Suppressor macrophage treated with lipopolysaccharide for 1 hour (primary cell): ENCODE data around the gene C12orf43.

Experiments
- DNase-seq, 3 donors: peaks; one replicate each; pipeline ENCODE4 v3.0.0-alpha.2; 2020 to 2022

The C12orf43 gene

DNA sequence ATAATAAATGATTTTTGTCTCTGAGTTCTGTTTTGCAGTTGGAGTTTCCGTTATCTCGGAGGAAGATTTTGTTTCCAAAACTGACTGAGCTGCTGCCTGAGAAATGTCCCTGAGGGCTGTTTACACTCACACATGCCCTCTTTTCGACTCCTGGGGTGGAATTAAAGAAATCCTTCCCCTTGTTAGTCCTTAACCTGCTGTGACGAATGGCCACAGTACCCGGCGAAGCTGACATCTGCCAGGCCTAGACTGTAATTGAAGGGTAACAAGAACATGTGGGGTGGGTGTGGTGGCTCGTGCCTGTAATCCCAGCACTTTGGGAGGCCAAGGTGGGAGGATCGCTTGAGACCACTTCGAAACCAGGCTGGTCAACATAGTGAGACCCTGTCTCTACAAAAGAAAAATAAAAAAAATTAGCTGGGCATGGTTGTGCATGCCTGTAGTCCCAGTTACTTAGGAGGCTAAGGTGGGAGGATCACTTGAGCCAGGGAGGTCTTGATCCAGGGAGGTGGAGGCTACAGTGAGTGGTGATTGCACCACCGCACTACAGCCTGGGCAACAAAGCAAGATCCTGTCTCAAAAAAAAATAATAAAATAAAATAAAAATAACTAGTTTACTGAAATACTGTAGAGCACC, 14.4 kb upstream of the C12orf43 start:
- DNase-seq = no peak

GRCh38 chr12:121026274-121027045, 10.2 kb upstream of the C12orf43 start:
- peak in 1 of 3 donors; percentile 33 for DNase-seq

DNA sequence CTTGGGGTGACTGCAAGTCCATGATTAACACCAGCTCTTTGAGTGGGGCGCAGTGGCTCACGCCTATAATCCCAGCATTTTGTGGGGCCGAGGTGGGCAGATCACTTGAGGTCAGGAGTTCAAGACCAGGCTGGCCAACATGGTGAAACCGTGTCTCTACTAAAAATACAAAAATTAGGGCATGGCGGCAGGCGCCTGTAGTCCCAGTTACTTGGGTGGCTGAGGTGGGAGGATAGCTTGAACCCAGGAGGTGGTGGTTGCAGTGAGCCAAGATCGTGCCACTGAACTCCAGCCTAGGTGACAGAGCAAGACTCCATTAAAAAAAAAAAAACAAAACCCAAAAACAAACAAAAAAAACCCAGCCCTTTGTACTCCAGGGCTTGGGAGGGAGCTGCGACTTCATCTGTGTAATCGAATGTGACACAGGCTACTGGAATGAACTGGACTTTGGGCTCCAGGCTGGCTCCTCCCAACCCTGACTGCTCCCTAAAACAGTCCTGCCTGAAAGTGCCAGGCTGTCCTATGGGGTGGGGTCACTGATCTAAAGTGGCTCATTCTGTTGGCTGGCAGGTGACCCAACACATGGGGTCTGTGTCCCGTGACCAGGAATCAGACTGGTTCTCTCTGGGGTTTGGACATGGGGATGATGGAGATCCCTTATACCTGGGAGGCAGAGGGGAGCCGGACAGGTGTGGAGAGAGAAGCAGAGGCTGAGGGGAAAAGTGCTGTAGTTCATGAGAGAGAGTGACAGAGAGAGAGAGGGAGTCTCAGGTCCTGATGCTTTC, 9.3 kb upstream of the C12orf43 start:
- DNase-seq = peak in 1 of 3 donors; percentile 14

DNA sequence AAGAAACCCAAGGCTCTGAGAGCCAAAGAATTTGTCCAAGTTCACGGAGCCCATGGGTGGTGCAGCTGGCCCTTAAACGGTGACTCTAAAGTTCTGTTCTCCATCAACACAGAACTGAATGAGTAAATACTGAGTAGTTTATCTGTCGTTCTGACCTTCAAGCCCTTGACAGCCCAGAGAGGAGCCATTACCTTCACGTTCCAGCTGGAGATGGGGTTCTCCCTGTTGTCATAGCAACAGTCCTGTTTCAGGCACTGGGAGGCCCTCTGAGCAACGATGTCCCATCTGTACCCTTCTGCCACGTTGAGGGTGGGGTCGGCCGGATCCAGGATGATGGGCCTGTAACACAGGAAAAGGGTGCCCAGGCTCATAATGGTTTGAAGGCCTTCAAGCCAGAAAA, 7.5 kb upstream of the C12orf43 start:
- DNase-seq = no peak

DNA sequence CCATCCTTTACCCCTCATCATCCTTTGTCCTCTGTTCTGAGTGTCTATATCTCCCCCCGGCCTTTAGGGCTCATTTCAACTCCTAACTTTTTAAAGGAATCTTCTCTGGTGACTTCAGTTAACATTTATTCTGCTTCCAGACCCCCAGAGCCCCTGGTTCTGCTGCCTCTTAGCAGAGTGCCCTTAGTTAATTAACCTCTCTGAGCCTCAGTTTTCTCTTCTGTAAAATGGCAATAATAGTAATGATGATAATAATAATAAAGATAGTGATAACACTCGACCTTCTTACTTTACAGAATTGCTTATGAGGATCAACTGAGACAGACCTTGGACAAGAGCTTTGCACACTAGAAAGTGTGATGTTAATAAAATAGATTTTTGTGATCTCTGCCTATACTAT, 6.4 kb upstream of the C12orf43 start:
- no peak for DNase-seq

DNA sequence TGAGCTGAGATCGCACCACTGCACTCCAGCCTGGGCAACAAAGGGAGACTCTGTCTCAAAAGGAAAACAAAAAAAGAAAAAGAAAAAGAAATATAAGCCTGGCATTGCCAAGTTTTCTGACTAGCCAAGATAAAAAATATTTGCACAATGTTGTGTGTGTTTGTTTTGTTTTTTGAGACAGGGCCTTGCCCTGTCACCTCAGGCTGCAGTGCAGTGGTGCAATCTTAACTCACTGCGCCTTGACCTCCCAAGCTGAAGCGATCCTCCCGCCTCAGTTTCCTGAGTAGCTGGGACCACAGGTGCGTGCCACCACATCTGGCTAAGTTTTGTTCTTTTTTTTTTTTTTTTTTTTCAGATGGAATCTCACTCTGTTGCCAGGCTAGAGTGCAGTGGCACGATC, 5.5 kb upstream of the C12orf43 start:
- DNase-seq = no peak

- peak; percentile 46 to 59 (median 50) for DNase-seq
Measured at GRCh38 chr12:121018860-121019617, 2.8 kb upstream of the C12orf43 start.

- peak; percentile 62 to 67 (median 66) for DNase-seq
Measured at GRCh38 chr12:121017966-121018491, 1.7 kb upstream of the C12orf43 start.

DNA sequence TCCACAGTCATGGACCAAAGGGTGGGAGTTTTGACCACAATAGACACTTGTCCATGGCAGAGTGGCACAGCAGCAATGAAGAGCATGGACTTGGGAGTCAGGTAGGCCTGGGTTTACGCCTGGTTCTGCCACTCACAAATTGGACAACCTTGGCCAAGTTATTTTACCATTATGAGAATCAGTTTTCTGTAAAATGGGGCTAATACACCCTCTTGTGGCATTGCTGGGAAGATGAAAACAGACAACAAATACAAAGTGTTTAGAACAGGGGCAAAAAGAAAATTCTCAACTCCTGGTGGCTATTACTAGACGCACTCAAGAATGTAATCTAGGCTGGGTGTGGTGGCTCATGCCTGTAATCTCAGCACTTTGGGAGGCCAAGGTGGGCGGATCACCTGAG, 2.6 kb downstream of the C12orf43 start:
- DNase-seq = no peak

- no peak for DNase-seq
Measured at GRCh38 chr12:121011820-121012219, 4.5 kb downstream of the C12orf43 start.

DNA sequence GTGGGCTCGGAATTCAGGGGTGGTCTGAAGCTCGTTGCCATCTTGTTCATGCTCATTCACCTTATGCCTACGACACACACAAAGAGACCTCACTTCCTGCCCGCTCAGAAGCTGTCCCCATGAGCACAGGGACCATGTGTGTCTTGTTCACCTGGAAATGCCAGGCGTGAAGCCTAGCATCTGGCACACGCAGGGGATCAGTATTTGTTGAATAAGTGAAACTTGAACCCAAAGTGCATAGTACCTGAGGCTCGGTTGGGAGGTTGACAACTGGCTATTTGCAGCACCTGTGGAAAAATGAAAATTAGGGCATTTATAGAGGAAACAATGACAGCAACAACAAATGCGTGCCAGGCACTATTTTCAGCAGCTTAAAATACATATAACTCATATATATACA, 5.4 kb downstream of the C12orf43 start:
- DNase-seq = no peak

DNA sequence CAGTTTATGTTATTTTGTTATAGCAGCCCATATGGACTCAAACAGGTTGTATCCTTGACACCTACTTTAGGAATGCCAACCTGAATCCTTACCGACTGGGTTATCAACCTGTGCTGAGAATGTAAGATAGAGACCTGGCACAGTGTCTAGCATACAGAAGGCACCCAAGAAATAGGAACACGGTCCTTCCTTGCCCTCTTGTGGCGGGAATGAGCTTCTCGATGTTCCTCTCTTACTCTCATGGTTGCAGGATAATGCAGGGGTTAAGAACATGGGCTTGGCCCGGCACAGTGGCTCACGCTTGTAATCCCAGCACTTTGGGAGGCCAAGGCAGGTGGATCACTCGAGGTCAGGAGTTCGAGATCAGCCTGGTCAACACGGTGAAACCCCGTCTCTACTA, 6.5 kb downstream of the C12orf43 start:
- no peak for DNase-seq

- no peak for DNase-seq
Measured at GRCh38 chr12:121008347-121009098, 7.8 kb downstream of the C12orf43 start.

DNA sequence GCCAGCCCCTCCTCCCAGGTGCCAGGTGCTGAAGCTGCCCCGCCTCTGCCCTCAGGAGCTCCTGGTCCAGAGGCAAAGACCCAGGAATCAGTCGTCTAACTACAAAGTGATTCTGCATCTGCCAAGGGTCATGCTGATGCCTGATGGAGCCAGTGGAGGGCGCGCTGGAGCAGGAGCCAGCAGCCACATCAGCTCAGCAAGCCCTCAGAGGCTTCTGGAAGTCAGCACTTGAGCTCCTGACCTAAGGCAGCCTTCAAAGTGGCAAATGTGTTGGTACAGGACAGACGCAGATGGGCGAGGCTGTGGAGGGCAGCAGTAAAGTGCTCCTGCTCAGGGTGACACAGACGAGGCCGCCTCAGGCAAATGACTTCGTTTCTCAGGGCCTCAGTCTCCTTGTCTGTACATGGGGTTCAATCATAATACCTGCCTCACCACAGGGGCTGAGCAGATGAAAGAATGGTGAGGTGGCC, 10.9 kb downstream of the C12orf43 start:
- peak; percentile 67 to 76 (median 75) for DNase-seq

GRCh38 chr12:121004253-121004815, 12.0 kb downstream of the C12orf43 start:
- no peak for DNase-seq

- peak in 2 of 3 donors; percentile 42 to 47 for DNase-seq
Measured at GRCh38 chr12:121003650-121004049, 12.6 kb downstream of the C12orf43 start.

- DNase-seq = no peak
Measured at GRCh38 chr12:121001841-121002483, 14.3 kb downstream of the C12orf43 start.

- DNase-seq = no peak
Measured at GRCh38 chr12:121001060-121001459, 15.2 kb downstream of the C12orf43 start.

DNA sequence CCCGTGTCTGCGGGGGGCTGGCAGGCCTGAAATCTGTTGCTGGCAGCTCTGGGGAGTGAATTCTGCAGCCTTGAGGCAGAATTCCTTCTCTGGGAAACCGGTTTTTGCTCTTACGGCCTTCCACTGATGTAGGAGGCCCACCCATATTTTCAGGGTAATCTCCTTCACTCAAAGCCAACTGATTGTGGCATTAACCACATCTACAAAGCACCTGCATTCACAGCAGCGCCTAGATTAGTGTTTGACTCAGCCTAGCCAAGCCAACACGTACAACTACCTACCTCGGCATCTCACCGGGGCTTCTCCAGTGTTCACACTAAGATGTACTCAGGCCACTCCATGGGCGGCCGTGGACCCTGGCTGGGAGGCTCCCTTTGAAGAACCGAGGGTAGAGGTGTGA, 15.8 kb downstream of the C12orf43 start:
- no peak for DNase-seq

GRCh38 chr12:120999191-121000120, 16.8 kb downstream of the C12orf43 start:
- no peak for DNase-seq
